ENCODE data around the gene TAS1R1.
A peak's percentile ranks its signal among the peaks of the same experiment; 100 is the strongest.

Gene TAS1R1

GRCh38 chr1:6572653-6573383 lies 17.7 kb downstream of the TAS1R1 start:
- DNase-seq (ENCODE audit: low read depth) = no peak

GRCh38 chr1:6574025-6574620 lies 19.0 kb downstream of the TAS1R1 start:
- DNase-seq (ENCODE audit: low read depth) = no peak

DNA sequence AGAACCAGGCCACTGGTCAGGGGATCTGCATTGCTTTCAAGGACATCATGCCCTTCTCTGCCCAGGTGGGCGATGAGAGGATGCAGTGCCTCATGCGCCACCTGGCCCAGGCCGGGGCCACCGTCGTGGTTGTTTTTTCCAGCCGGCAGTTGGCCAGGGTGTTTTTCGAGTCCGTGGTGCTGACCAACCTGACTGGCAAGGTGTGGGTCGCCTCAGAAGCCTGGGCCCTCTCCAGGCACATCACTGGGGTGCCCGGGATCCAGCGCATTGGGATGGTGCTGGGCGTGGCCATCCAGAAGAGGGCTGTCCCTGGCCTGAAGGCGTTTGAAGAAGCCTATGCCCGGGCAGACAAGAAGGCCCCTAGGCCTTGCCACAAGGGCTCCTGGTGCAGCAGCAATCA lies 19.7 kb downstream of the TAS1R1 start:
- DNase-seq (ENCODE audit: low read depth) = no peak

DNA sequence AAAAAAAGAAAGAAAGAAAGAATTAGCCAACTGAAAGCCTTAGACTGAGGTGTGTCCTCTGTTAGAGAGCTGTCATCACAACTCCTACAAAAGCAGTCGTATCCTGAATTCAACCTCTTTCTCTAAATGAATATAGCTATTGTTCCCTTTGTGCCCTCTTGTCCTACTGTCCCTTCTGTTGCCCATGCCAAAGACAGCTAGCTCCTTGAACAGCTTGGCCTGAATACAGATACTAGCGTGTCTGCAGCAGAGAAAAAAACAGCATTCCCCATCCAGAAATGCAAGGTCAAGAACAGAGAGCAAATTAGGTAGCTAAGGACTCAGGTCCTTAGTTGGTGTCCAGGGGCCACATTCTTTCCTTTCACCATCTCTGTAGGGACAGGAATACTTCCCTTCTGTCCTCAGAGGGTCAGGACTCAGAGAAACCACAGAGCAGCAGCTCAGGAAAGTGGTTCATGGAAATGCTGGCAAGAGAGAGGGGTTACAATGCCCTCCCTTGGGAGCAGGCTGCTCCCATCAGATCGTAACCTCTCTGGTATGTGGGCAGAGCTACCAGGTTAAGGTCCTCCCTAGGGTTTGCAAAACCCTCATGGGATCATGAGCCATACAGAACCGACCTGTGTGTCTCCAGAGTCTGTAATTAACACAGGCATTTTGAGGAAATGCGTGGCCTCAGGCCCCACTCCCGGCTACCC lies 22.9 kb downstream of the TAS1R1 start:
- no peak for DNase-seq (ENCODE audit: low read depth)

DNA sequence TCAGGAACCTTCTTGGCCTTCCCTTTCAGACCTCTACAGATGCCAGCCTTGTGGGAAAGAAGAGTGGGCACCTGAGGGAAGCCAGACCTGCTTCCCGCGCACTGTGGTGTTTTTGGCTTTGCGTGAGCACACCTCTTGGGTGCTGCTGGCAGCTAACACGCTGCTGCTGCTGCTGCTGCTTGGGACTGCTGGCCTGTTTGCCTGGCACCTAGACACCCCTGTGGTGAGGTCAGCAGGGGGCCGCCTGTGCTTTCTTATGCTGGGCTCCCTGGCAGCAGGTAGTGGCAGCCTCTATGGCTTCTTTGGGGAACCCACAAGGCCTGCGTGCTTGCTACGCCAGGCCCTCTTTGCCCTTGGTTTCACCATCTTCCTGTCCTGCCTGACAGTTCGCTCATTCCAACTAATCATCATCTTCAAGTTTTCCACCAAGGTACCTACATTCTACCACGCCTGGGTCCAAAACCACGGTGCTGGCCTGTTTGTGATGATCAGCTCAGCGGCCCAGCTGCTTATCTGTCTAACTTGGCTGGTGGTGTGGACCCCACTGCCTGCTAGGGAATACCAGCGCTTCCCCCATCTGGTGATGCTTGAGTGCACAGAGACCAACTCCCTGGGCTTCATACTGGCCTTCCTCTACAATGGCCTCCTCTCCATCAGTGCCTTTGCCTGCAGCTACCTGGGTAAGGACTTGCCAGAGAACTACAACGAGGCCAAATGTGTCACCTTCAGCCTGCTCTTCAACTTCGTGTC lies 23.7 kb downstream of the TAS1R1 start:
- no peak for DNase-seq (ENCODE audit: low read depth)

GRCh38 chr1:6579374-6580118 lies 24.4 kb downstream of the TAS1R1 start, which contains the start of gene ZBTB48:
Gene ZBTB48, plus strand, starts transcription at chr1:6579994. Its CDS starts 616 bp downstream, at chr1:6580610.
- DNase-seq (ENCODE audit: low read depth) = peak; percentile 94

GRCh38 chr1:6580119-6580592 lies 25.0 kb downstream of the TAS1R1 start:
- DNase-seq (ENCODE audit: low read depth) = no peak

DNA sequence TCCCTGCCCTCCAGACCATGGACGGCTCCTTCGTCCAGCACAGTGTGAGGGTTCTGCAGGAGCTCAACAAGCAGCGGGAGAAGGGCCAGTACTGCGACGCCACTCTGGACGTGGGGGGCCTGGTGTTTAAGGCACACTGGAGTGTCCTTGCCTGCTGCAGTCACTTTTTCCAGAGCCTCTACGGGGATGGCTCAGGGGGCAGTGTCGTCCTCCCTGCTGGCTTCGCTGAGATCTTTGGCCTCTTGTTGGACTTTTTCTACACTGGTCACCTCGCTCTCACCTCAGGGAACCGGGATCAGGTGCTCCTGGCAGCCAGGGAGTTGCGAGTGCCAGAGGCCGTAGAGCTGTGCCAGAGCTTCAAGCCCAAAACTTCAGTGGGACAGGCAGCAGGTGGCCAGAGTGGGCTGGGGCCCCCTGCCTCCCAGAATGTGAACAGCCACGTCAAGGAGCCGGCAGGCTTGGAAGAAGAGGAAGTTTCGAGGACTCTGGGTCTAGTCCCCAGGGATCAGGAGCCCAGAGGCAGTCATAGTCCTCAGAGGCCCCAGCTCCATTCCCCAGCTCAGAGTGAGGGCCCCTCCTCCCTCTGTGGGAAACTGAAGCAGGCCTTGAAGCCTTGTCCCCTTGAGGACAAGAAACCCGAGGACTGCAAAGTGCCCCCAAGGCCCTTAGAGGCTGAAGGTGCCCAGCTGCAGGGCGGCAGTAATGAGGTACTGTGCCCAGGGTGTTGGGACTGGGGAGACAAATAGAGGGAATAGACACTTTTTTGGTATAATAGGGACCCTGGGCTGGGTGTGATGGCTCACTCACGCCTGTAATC lies 25.7 kb downstream of the TAS1R1 start:
- no peak for DNase-seq (ENCODE audit: low read depth)

DNA sequence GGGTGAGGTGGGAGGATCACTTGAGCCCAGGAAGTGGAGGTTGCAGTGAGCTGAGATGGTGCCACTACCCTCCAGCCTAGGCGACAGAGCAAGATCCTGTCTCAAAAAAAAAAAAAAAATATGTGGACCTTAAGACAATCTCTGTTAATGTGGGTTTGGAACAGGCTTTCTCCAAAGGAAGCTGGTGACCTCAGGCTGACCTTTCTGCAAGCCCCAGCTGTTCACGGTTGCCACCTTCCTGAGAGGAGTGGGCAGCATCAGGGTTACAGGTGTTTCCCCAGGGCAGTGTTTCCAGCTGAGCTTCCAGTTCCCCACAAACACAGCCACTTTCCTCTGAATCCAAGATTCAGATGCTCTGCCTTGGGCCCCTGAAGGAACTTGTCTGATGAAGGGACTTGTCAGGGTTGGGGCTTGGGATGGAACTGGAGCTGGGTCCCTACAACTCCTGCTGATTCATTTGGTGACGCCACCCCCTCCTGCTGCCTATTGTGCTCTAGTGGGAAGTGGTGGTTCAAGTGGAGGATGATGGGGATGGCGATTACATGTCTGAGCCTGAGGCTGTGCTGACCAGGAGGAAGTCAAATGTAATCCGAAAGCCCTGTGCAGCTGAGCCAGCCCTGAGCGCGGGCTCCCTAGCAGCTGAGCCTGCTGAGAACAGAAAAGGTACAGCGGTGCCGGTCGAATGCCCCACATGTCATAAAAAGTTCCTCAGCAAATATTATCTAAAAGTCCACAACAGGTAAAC lies 26.6 kb downstream of the TAS1R1 start:
- no peak for DNase-seq (ENCODE audit: low read depth)

DNA sequence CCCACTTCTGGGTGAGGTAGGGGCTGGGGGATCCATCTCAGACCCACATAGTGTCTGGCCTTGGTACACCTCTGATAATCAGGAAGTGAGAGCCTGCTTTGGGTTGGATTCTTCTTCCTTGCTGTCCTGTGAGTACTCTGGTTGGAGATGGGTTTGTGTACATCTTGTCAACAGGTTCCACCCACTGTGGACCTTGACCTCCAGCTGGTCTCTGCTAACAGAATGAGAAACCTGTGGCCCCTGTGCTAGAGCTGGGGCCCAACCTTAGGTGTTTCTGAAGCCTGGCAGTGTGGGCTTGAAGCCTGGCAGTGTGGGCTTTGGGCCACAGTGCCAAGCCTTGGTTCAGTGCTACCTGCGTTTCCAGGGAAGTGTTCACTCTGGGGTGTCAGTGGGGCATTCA lies 27.3 kb downstream of the TAS1R1 start:
- no peak for DNase-seq (ENCODE audit: low read depth)

DNA sequence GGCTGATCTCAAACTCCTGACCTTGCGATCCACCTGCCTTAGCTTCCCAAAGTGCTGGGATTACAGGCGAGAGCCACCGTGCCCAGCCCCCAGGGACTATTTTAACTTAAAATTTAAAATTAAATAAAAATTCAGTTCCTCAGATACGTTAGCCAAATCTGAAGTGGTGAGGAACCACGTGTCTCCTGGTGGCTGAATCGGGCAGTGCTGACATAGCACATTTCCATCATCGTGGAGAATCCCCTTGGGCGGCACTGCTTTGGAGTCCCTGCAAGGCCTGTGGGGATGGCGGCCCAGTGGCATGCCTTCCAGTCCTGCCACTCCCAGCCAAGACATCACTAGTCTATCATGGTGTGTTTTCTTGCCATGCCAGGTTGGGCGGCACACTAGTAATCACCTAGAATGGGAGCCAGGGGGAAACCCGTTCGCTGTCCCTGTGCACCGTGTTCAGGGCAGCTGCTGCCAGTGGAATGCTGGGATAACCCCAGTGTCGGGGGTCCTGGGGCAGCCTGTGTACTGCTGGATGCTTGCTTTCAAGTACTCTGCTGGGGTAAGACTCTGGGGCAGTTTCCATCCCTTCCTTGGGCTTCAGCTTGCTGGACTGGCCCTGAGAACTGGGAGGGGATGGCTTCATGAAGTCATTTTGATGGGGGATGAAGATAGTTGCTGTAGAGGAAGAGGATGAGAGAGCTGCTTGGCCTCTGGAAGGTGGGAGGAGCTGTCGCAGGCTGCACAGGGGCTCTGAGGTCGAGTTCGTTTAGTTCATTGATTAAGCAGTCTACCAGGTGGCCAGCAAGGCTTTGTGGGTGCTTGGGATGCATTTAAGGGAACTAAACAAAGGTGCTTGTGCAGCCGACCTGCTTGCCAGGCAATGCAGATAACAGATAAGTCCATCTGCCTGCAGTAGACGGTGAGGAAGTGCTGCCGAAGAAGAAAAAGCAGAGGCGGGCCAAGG lies 29.3 kb downstream of the TAS1R1 start:
- no peak for DNase-seq (ENCODE audit: low read depth)

DNA sequence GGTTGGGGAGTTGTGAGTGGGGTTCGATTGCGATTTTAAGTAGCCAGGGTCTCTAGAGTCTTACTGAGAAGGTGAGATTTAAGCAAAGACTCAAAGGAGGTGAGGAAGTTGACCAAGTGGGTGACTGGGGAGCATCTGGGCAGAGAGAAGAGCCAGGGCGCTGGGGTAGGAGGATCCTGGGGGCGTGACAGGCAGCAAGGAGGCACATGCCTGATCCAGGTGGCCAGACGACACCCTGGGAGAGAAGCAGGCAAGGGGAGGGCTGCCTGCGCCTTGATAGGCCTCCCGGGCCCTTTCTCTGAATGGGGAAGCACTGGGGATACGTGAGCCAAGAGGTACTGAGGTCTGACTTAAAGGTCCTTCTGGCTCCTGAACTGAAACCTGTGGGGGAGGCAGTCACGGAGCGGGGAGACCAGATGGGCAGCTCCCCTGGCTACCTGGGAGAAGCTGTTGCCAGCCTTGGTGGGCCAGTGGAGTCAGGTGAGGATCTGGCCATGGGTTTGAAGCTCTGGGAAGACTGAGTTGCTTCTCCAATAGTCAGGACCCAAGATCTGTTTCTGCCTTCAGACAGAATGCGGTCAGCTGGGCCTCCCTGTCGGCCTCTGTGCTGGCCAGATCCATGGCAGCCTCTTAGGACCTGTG lies 30.1 kb downstream of the TAS1R1 start:
- DNase-seq (ENCODE audit: low read depth) = no peak

DNA sequence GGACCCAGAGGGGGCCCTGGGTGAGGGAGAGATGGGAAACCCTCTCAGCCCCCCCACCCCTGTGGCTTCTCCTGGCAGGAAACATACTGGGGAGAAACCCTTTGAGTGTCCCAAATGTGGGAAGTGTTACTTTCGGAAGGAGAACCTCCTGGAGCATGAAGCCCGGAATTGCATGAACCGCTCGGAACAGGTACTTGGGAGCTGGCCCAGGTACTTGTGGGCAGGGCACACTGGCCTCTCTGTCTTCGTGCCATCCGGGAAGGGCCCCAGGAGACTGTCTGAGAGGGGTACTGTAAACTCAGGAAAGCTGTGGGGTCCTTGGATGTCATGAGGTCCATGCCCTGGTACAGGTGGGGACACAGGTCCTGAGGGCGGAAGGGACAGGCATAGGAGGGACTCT lies 30.7 kb downstream of the TAS1R1 start:
- no peak for DNase-seq (ENCODE audit: low read depth)

DNA sequence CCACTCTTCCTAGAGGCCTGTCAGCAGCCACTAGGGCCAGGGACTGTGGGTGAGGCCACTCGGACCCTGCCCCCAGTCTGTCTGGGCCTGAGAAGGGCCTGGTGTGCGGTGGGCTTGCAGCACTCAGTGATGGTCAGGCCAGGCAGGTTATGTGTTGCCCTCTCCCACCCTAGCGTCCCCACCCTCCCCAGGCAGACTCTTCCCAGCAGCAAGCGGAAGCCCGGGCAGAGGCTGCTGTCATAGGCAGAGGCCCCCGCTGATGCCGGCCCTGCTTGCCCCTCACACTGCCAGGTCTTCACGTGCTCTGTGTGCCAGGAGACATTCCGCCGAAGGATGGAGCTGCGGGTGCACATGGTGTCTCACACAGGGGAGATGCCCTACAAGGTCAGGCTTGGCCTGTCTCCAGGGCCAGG lies 31.3 kb downstream of the TAS1R1 start:
- no peak for DNase-seq (ENCODE audit: low read depth)

GRCh38 chr1:6587261-6588005 lies 32.3 kb downstream of the TAS1R1 start:
- no peak for DNase-seq (ENCODE audit: low read depth)

GRCh38 chr1:6588128-6588892 lies 33.2 kb downstream of the TAS1R1 start:
- no peak for DNase-seq (ENCODE audit: low read depth)

Measured in activated gamma-delta T cell treated with anti-CD3 and anti-CD28 coated beads, Interleukin-2, amount 50 U/mL, for 16 hours (primary cell).